DMS53 treated with DMSO at 0.1 percent for 48 hours (cell line): Measurements from ENCODE around the gene UBQLN4.
"Not testable (repeated sequence)": the region's sequence is repeated elsewhere in the genome, so short reads cannot be mapped to it uniquely, and the experiment has no call there.

Experiments
- DNase-seq: peaks from one replicate; lab custom pipeline; 2025; ENCODE audit not compliant: unreplicated experiment; lab: John Stamatoyannopoulos, UW

Gene UBQLN4

GRCh38 chr1:156081180-156081916 lies 27.8 kb upstream of the UBQLN4 start:
- no peak for DNase-seq

GRCh38 chr1:156080863-156081179 lies 27.2 kb upstream of the UBQLN4 start:
- no peak for DNase-seq

GRCh38 chr1:156080241-156080862 lies 26.8 kb upstream of the UBQLN4 start:
- no peak for DNase-seq

- DNase-seq, result no peak
These were observed 26.2 kb upstream of the UBQLN4 start for GRCh38 chr1:156079762-156080161.

GRCh38 chr1:156078728-156079127 lies 25.1 kb upstream of the UBQLN4 start:
- DNase-seq, result no peak

GRCh38 chr1:156077430-156077760 lies 23.8 kb upstream of the UBQLN4 start:
- DNase-seq, result no peak

GRCh38 chr1:156076609-156077429 lies 23.2 kb upstream of the UBQLN4 start:
- DNase-seq, result no peak

- DNase-seq, result no peak
These were observed 22.2 kb upstream of the UBQLN4 start for GRCh38 chr1:156075775-156076204.

GRCh38 chr1:156075162-156075561 lies 21.6 kb upstream of the UBQLN4 start:
- no peak for DNase-seq

- DNase-seq, result no peak
These were observed 21.1 kb upstream of the UBQLN4 start for GRCh38 chr1:156074661-156075060.

- no peak for DNase-seq
These were observed 20.1 kb upstream of the UBQLN4 start for GRCh38 chr1:156073740-156074139.

- DNase-seq, result no peak
These were observed 19.6 kb upstream of the UBQLN4 start for GRCh38 chr1:156073110-156073687.

- DNase-seq, result no peak
These were observed 18.7 kb upstream of the UBQLN4 start for GRCh38 chr1:156072251-156072650.

GRCh38 chr1:156071332-156071816 lies 17.8 kb upstream of the UBQLN4 start:
- not testable (repeated sequence) for DNase-seq

- DNase-seq, result no peak
These were observed 16.9 kb upstream of the UBQLN4 start for GRCh38 chr1:156070548-156070947.

GRCh38 chr1:156069490-156070455 lies 16.2 kb upstream of the UBQLN4 start:
- no peak for DNase-seq

- no peak for DNase-seq
These were observed 13.7 kb upstream of the UBQLN4 start for GRCh38 chr1:156067262-156067661.

GRCh38 chr1:156065871-156066270 lies 12.3 kb upstream of the UBQLN4 start:
- DNase-seq, result no peak

GRCh38 chr1:156065212-156065611 lies 11.6 kb upstream of the UBQLN4 start:
- DNase-seq, result no peak

GRCh38 chr1:156064615-156065014 lies 11.0 kb upstream of the UBQLN4 start:
- no peak for DNase-seq

GRCh38 chr1:156063997-156064285 lies 10.3 kb upstream of the UBQLN4 start:
- DNase-seq, result no peak
